ENCODE measurements around the gene PLCH1. TPM values are rescaled to one million over a fixed set of nuclear protein-coding genes. Genes with fewer than 3 reads are reported as not detected.

Gene PLCH1
- total and polyA plus RNA-seq, 9 donors: 0.39 to 1.2 (median 0.53) TPM

DNA sequence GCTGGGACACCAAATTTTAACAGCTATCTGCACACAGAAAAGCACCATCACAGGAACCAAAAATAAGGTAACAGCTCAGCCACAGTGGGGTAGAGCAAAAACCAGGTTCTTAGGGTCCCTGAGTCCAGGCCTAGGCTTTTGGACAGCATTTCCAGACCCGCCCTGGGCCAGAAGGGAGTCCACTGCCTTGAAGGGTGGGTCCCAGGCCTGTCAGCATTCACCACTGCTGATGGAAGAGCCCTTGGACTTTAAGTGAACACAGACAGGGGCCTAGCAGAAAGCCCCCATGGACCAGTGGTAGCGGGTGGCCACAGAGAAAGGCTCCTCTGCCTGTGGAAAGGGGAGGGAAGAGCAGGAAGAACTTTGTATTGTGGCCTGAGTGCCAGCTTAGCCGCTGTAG is 56.4 kb downstream of the PLCH1 start:
- WGBS (ENCODE audit: insufficient coverage): 90% methylated on average over 3 of the region's 3 CpGs
- no peaks in the 10 kb centered on the region for H3K9me3 ChIP-seq (replicated peaks; ENCODE audit: control insufficient read depth, low read depth, low read length)

DNA sequence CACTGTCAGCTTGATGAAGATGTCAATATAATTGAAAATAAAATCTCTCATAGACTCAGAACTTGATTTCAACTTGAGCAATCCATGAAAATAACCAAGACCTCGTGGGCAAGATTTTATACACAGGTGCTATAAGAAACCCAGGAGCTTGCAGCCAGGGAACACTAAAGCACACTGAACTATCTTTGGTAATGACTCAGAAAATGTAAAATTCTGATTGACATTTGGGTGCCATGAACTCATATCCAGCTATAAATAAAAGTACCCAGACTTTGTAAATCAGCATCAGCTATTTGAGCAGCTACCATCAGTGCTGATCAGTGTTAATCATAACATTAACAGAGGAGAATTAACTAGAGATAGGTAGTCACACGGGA is 61.5 kb downstream of the PLCH1 start:
- H3K9me3 ChIP-seq (replicated peaks; ENCODE audit: control insufficient read depth, low read depth, low read length): no peaks in the 10 kb centered on the region

More for the DNA sequence above, 56.4 kb downstream of the PLCH1 start:
- H3K4me1 ChIP-seq (ENCODE audit: control insufficient read depth, insufficient read depth, low read length): no peaks in the 10 kb centered on the region
- no peak for DNase-seq
- no peaks in the 10 kb centered on the region for H3K27me3 ChIP-seq (ENCODE audit: control insufficient read depth, insufficient read depth, low read length)
- H3K4me3 ChIP-seq (ENCODE audit: low read length): no peak overlapping the region
- no peak overlapping the region for H3K27ac ChIP-seq (ENCODE audit: low read length)
- H3K36me3 ChIP-seq (ENCODE audit: control insufficient read depth, insufficient read depth, low read length): no peaks in the 10 kb centered on the region

DNA sequence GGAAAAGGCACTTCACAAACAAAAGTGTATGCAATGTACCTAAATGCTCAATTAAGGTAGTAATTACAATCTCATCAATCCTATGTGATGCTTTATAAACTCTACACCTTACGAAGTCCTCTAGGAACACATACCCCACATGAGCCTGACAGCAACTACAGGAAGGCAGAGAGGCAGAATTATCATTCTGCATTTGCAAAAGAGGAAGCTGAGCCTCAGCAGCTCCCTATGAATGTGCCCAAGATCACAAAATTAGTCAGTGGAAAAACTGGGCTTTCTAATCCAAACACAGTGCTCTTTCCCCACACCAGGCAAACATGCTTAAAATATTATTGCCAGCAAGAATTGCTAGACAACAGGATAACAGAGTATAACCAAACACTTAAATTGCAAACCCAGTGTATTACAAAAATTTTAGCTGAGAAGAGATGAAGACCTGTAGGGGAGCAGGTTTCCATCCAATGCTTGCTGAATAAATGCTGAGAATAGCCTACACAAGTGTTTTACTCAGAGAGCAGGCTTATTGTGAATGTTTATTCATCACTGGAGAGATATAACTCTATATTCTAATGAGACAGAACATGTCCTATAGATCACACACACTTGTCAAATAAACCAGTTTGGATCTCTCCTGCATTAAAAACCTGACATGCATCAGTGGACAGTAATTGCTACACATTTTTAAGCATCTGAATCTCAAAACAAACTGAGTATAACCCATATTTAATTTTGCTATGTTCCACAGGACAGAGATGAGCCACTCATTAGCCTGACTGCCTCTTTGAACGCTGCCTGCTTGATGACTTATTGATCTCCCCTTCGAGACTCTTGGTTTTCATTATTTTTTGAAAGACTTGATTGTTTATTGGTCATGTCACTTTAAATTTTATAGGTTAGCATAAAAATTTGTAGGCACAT is 62.2 kb downstream of the PLCH1 start:
- H3K4me3 ChIP-seq (ENCODE audit: low read length): no peak overlapping the region
- H3K9me3 ChIP-seq (replicated peaks; ENCODE audit: control insufficient read depth, low read depth, low read length): no peaks in the 10 kb centered on the region
- no peaks in the 10 kb centered on the region for H3K36me3 ChIP-seq (ENCODE audit: control insufficient read depth, insufficient read depth, low read length)
- DNase-seq: peak; percentile 10
- H3K4me1 ChIP-seq (ENCODE audit: control insufficient read depth, insufficient read depth, low read length): no peaks in the 10 kb centered on the region
- 60% methylated on average over 1 of the region's 3 CpGs for WGBS (ENCODE audit: insufficient coverage)
- no peaks in the 10 kb centered on the region for H3K27me3 ChIP-seq (ENCODE audit: control insufficient read depth, insufficient read depth, low read length)
- H3K27ac ChIP-seq (ENCODE audit: low read length): no peak overlapping the region

More for the DNA sequence above, 61.5 kb downstream of the PLCH1 start:
- H3K27ac ChIP-seq (ENCODE audit: low read length): no peak overlapping the region
- H3K4me3 ChIP-seq (ENCODE audit: low read length): no peak overlapping the region
- no peak for DNase-seq
- H3K4me1 ChIP-seq (ENCODE audit: control insufficient read depth, insufficient read depth, low read length): no peaks in the 10 kb centered on the region
- no peaks in the 10 kb centered on the region for H3K36me3 ChIP-seq (ENCODE audit: control insufficient read depth, insufficient read depth, low read length)
- no CpG with 5 or more reads among the region's 2 CpGs for WGBS (ENCODE audit: insufficient coverage)
- H3K27me3 ChIP-seq (ENCODE audit: control insufficient read depth, insufficient read depth, low read length): no peaks in the 10 kb centered on the region

DNA sequence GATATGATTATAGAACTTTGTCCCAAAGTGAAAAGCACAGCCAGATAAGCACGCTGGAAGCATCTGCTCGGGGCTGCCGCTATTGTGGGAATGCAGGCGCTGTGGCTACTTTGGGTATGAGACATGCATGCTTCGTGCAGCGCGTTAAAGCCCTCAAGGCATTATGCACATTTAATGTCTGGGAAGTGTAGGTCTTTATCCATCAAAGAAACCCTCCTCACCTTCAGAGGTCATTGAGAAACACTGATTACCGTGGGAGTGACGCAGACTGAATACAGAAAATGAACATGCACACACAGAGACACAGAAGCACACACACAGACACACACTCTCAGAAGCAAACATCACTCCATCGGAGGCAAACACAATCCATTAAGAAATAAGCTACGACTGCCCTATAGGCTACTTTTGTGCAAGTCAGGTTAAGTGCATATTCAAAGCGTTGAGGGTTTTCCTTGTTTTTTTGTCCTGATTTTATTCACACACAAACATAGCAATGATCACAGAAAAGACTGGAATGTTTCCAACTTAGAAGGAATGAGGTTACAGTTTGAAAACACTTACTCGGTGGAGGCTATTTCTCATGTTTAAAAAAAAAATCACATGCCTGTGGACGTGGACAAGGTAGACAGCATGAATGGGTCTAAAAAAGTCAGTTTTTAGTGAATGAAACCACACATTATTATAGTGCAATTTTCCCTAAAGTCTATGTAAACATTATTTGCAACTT is 68.5 kb downstream of the PLCH1 start:
- Histone ChIP-seq H3K36me3 (ENCODE audit: control insufficient read depth, insufficient read depth, low read length) (no peaks in the 10 kb centered on the region), H3K4me1 (ENCODE audit: control insufficient read depth, insufficient read depth, low read length) (no peaks in the 10 kb centered on the region), H3K27me3 (ENCODE audit: control insufficient read depth, insufficient read depth, low read length) (no peaks in the 10 kb centered on the region), H3K4me3 (ENCODE audit: low read length) (no peak overlapping the region), H3K27ac (ENCODE audit: low read length) (no peak overlapping the region), H3K9me3 (replicated peaks; ENCODE audit: control insufficient read depth, low read depth, low read length) (no peaks in the 10 kb centered on the region)
- 7% methylated on average over 5 of the region's 14 CpGs for WGBS (ENCODE audit: insufficient coverage)
- DNase-seq: peak; percentile 42

DNA sequence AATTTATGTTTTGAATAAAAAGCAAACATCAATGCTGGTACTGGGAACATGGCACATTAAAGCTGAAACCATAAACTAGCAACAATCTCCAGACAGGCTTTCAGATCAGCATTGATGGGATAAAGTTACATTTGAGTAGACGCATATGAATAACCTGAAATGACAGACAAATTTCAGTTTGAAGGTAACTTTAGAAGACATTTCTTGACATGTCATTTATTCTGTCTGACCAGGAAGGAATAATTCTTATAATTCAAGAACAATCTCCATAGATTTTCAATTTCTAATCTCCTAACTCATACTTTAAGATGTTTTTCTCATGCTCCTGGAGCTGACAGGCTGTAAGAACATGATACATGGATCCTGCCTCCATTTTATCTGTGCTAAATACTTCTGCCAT is 69.8 kb downstream of the PLCH1 start:
- no peaks in the 10 kb centered on the region for H3K4me1 ChIP-seq (ENCODE audit: control insufficient read depth, insufficient read depth, low read length)
- H3K27ac ChIP-seq (ENCODE audit: low read length): no peak overlapping the region
- no peaks in the 10 kb centered on the region for H3K27me3 ChIP-seq (ENCODE audit: control insufficient read depth, insufficient read depth, low read length)
- no peaks in the 10 kb centered on the region for H3K36me3 ChIP-seq (ENCODE audit: control insufficient read depth, insufficient read depth, low read length)
- WGBS (ENCODE audit: insufficient coverage): no CpG with 5 or more reads among the region's 1 CpG
- no peaks in the 10 kb centered on the region for H3K9me3 ChIP-seq (replicated peaks; ENCODE audit: control insufficient read depth, low read depth, low read length)
- no peak overlapping the region for H3K4me3 ChIP-seq (ENCODE audit: low read length)
- DNase-seq: no peak

DNA sequence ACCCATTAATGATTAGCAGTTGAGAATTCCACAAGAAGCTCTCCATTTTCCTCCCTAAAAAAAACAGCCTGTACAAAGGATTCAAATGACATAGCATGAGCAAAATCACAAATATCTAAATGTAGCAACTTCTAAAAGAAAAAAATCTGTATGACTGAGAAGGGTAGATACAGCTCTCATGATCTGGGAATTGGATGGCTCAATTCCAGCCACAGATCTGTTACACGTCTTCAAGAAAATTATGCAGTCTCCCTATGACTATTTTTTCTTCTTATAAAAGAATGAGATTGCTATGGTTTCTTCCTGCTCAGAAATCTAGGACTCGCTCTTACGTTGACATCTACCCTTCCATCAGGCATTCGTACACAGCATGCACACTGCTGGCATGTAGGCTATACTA is 71.5 kb downstream of the PLCH1 start:
- no peaks in the 10 kb centered on the region for H3K27me3 ChIP-seq (ENCODE audit: control insufficient read depth, insufficient read depth, low read length)
- H3K9me3 ChIP-seq (replicated peaks; ENCODE audit: control insufficient read depth, low read depth, low read length): no peaks in the 10 kb centered on the region
- H3K27ac ChIP-seq (ENCODE audit: low read length): no peak overlapping the region
- H3K4me3 ChIP-seq (ENCODE audit: low read length): no peak overlapping the region
- no peaks in the 10 kb centered on the region for H3K36me3 ChIP-seq (ENCODE audit: control insufficient read depth, insufficient read depth, low read length)
- peak; percentile 7 for DNase-seq
- H3K4me1 ChIP-seq (ENCODE audit: control insufficient read depth, insufficient read depth, low read length): no peaks in the 10 kb centered on the region
- no CpG with 5 or more reads among the region's 4 CpGs for WGBS (ENCODE audit: insufficient coverage)

DNA sequence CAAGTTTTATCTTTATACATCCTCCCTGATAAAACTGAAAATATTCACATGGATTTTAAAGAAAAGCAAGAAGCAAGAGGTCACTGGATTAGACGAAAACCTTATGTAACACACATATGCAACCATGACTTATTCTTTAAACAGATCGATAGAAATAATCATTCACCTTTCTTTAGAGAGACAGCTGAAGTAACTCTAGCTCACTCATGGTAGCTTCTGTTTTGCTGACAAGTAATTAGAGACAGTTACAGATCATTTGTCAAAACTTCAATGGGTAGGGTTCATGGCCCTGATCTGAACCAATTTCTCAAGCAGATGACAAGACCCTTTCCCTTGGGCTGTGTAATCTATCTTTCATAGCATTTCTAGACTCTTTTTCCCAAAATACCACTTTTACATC is 74.5 kb downstream of the PLCH1 start:
- no peak overlapping the region for H3K27ac ChIP-seq (ENCODE audit: low read length)
- no peak for DNase-seq
- H3K36me3 ChIP-seq (ENCODE audit: control insufficient read depth, insufficient read depth, low read length): no peaks in the 10 kb centered on the region
- no peaks in the 10 kb centered on the region for H3K9me3 ChIP-seq (replicated peaks; ENCODE audit: control insufficient read depth, low read depth, low read length)
- no peak overlapping the region for H3K4me3 ChIP-seq (ENCODE audit: low read length)
- WGBS (ENCODE audit: insufficient coverage): no CpG with 5 or more reads among the region's 2 CpGs
- no peaks in the 10 kb centered on the region for H3K27me3 ChIP-seq (ENCODE audit: control insufficient read depth, insufficient read depth, low read length)
- no peaks in the 10 kb centered on the region for H3K4me1 ChIP-seq (ENCODE audit: control insufficient read depth, insufficient read depth, low read length)

DNA sequence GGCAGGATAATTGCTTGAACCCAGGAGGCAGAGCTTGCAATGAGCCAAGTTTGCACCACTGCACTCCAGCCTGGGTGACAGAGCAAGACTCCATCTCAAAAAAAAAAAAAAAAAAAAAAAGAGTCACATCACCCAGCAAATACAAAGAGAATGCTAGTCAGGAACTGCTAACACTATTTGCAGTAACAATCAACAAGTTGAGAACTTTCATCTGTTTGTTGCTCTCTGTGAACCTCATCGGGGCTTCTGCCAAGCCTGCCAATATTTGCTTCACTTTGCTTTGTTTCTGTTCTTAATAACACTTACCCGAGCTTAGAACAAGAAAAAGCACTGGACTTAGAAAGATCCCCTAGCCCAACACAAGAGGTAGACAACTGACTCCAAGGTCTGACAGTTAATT is 76.9 kb downstream of the PLCH1 start:
- no peaks in the 10 kb centered on the region for H3K9me3 ChIP-seq (replicated peaks; ENCODE audit: control insufficient read depth, low read depth, low read length)
- H3K36me3 ChIP-seq (ENCODE audit: control insufficient read depth, insufficient read depth, low read length): no peaks in the 10 kb centered on the region
- H3K4me3 ChIP-seq (ENCODE audit: low read length): no peak overlapping the region
- no peak for DNase-seq
- no peaks in the 10 kb centered on the region for H3K27me3 ChIP-seq (ENCODE audit: control insufficient read depth, insufficient read depth, low read length)
- H3K4me1 ChIP-seq (ENCODE audit: control insufficient read depth, insufficient read depth, low read length): no peaks in the 10 kb centered on the region
- WGBS (ENCODE audit: insufficient coverage): no CpG with 5 or more reads among the region's 2 CpGs
- no peak overlapping the region for H3K27ac ChIP-seq (ENCODE audit: low read length)

DNA sequence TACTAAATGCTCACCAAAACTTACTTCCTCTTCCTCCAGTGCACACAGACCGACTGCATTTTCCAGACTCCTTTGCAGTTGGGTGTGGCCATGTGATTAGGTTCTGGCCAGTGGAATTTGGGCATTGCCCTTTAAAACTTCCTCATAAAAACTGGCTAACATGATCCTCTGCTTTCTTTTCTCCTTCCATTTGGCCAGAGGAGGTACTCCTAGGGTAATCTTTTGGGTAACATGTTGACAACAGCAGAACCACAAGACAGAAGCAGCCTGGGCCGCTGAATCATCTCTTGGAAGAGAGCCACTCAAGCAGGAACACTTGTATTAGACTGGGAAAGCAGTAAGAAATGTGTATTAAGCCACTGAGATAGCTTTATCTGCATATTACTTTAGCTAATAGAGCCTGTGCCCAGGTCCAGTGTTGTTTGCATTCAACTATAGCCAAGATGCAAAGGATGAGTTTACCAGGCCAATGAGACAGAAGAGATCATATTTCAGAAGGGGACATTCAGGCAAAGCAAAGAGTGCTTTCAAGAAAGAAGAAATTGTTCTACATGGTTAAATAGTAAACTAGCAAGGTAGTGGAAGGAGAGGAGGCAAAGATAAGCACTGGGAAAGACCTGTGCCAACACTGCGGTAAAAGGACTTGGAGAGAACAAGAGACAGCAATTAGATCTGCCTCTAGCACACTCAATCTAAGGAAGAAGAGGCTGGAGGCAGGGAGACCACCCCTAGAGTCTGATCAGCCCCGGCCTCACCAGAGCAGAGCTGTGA is 79.8 kb downstream of the PLCH1 start:
- Histone ChIP-seq H3K4me1 (ENCODE audit: control insufficient read depth, insufficient read depth, low read length) (no peaks in the 10 kb centered on the region), H3K4me3 (ENCODE audit: low read length) (no peak overlapping the region), H3K36me3 (ENCODE audit: control insufficient read depth, insufficient read depth, low read length) (no peaks in the 10 kb centered on the region), H3K9me3 (replicated peaks; ENCODE audit: control insufficient read depth, low read depth, low read length) (no peaks in the 10 kb centered on the region), H3K27ac (ENCODE audit: low read length) (no peak overlapping the region), H3K27me3 (ENCODE audit: control insufficient read depth, insufficient read depth, low read length) (no peaks in the 10 kb centered on the region)
- no CpG with 5 or more reads among the region's 4 CpGs for WGBS (ENCODE audit: insufficient coverage)
- DNase-seq: peak; percentile 71
